DOHH2 (cell line): ENCODE data around the gene RPS6KB2.

Source experiments
- H3F3A ChIP-seq: fragments of 200-600 bp; sonication (generic), shearing (Covaris generic); 2 replicates; pipeline ENCODE4 v1.6.0; 2016; ENCODE audit warnings: antibody characterized with exemption, mild to moderate bottlenecking; ENCODE audit not compliant: control insufficient read depth, insufficient read depth
- H3K27ac ChIP-seq: fragments of 200-600 bp; sonication (generic); 2 replicates; pipeline ENCODE4 v1.5.1; 2014; ENCODE audit warnings: low read depth, mild to moderate bottlenecking, low read length, moderate library complexity
- H3K27me3 ChIP-seq: fragments of 200-600 bp; sonication (generic); 2 replicates; pipeline ENCODE4 v1.6.1; 2014; ENCODE audit warnings: mild to moderate bottlenecking, low read length, mixed read lengths; ENCODE audit not compliant: control insufficient read depth
- H3K36me3 ChIP-seq: fragments of 200-600 bp; sonication (generic); 2 replicates; pipeline ENCODE4 v1.6.1; 2014; ENCODE audit warnings: mild to moderate bottlenecking, low read length, moderate library complexity, mixed read lengths; ENCODE audit not compliant: control insufficient read depth
- H3K4me1 ChIP-seq: fragments of 200-600 bp; sonication (generic); 2 replicates; pipeline ENCODE4 v1.6.1; 2014; ENCODE audit warnings: mild to moderate bottlenecking, low read length, mixed read lengths; ENCODE audit not compliant: control insufficient read depth
- H3K4me2 ChIP-seq: fragments of 200-600 bp; sonication (generic); 2 replicates; pipeline ENCODE4 v1.6.0; 2014; ENCODE audit warnings: mild to moderate bottlenecking, low read length, moderate library complexity
- H3K4me3 ChIP-seq: fragments of 200-600 bp; sonication (generic); 2 replicates; pipeline ENCODE4 v1.5.1; 2014; ENCODE audit warnings: mild to moderate bottlenecking, low read length, mixed read lengths
- H3K79me2 ChIP-seq: fragments of 200-600 bp; sonication (generic); 2 replicates; pipeline ENCODE4 v1.6.1; 2014; ENCODE audit warnings: mild to moderate bottlenecking, low read length, mixed read lengths; ENCODE audit not compliant: control insufficient read depth
- H3K9me2 ChIP-seq: fragments of 200-600 bp; sonication (generic); replicated peaks from 2 replicates; pipeline ENCODE4 v1.6.1; 2014; ENCODE audit warnings: mild to moderate bottlenecking, low read length, mixed read lengths; ENCODE audit not compliant: control insufficient read depth
- H3K9me3 ChIP-seq: fragments of 200-600 bp; sonication (generic); 2 replicates; pipeline ENCODE4 v1.6.1; 2014; ENCODE audit warnings: antibody characterized with exemption, low read length, mixed read lengths; ENCODE audit not compliant: control insufficient read depth, insufficient read depth
- H4K20me1 ChIP-seq: fragments of 200-600 bp; sonication (generic); 2 replicates; pipeline ENCODE4 v1.6.0; 2014; ENCODE audit warnings: low read depth, mild to moderate bottlenecking, antibody characterized with exemption, low read length, moderate library complexity; ENCODE audit not compliant: control insufficient read depth, insufficient read depth
- EZH2phosphoT487 ChIP-seq: fragments of 200-600 bp; sonication (generic); IDR thresholded peaks from 2 replicates; pipeline ENCODE4 v1.6.1; 2017; ENCODE audit warnings: borderline replicate concordance, mild to moderate bottlenecking, antibody characterized with exemption, low read length, moderate library complexity, mixed read lengths
- TF ChIP-seq, protein P1 (sequence below): fragments of 200-600 bp; sonication (generic); IDR thresholded peaks from one replicate; pipeline ENCODE4 v1.5.1; 2014; ENCODE audit warnings: antibody characterized with exemption, mild to moderate bottlenecking, low read depth, low read length; ENCODE audit not compliant: poor library complexity, severe bottlenecking

Gene RPS6KB2

DNA sequence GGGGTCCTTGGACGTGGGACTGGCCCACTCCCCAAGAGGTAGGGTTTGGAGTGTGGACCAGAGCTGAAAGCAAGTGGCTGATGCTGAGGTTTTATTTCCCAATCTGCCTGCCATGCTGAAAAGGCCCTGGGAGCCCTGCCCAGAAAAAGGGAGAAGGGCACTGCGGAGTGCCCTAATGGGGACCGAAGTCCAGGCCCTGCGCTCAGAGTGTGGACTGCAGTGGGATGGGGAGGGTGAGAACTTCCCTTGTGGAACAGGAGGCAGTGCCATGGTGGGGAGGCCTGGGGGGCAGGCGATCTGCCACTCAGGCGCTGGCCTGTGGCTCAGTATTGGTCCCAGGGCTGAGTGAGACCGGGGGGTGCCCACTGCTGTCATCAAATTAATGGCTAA is 19.9 kb downstream of the RPS6KB2 start:
- H3K9me2 ChIP-seq: no peaks in the 10 kb centered on the region
- no peak overlapping the region for H3K4me2 ChIP-seq
- peaks cover 73% of the 10 kb centered on the region for H3K4me1 ChIP-seq
- no peak overlapping the region for H3K4me3 ChIP-seq
- peaks cover 23% of the 10 kb centered on the region for H3F3A ChIP-seq
- no peak for TF ChIP-seq EZH2phosphoT487
- TF ChIP-seq, protein P1, sequence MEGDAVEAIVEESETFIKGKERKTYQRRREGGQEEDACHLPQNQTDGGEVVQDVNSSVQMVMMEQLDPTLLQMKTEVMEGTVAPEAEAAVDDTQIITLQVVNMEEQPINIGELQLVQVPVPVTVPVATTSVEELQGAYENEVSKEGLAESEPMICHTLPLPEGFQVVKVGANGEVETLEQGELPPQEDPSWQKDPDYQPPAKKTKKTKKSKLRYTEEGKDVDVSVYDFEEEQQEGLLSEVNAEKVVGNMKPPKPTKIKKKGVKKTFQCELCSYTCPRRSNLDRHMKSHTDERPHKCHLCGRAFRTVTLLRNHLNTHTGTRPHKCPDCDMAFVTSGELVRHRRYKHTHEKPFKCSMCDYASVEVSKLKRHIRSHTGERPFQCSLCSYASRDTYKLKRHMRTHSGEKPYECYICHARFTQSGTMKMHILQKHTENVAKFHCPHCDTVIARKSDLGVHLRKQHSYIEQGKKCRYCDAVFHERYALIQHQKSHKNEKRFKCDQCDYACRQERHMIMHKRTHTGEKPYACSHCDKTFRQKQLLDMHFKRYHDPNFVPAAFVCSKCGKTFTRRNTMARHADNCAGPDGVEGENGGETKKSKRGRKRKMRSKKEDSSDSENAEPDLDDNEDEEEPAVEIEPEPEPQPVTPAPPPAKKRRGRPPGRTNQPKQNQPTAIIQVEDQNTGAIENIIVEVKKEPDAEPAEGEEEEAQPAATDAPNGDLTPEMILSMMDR: no peak
- H3K9me3 ChIP-seq: no peaks in the 10 kb centered on the region
- no peaks in the 10 kb centered on the region for H4K20me1 ChIP-seq
- H3K36me3 ChIP-seq: no peaks in the 10 kb centered on the region
- peak overlapping the region; percentile 4; the same call in 1 of the 2 replicates for H3K27ac ChIP-seq
- no peaks in the 10 kb centered on the region for H3K27me3 ChIP-seq
- H3K79me2 ChIP-seq: peaks cover 18% of the 10 kb centered on the region

DNA sequence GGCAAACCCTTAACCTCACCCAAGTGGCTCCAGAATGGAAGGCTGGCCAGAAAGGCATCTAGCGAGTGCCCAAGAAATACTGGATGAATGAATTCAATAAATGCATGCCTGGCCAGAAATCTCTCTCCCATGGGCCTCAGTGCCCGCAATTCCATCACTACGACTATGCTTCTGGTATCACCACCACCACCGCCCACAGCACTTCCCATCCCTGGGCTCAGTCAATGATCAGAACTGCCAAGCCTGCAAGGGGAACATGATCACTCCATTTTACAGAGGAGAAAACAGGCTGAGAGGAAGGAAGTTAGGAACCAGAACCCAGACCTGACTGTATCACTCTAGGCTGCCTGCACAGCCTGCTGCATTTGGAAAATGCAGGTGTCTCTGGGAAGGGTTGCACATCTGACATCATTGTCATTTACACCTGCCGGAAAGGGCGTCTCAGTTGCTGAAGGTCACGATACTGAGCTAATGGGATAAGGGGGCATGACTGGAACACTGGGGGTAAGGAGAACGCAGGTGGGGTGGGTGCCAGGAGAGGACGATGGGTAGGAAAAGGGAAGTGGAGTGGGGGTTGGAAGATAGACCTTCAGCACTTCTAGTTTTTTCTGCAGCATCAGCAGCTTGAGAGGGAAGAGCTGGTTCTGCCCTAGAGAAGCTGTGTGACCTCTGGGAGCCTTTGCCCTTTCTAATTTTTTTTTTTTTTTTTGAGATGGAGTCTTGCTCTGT is 21.0 kb downstream of the RPS6KB2 start:
- TF ChIP-seq, protein P1: no peak
- no peak for TF ChIP-seq EZH2phosphoT487
- no peaks in the 10 kb centered on the region for H3K9me2 ChIP-seq
- no peak overlapping the region for H3K4me3 ChIP-seq
- no peaks in the 10 kb centered on the region for H3K36me3 ChIP-seq
- no peaks in the 10 kb centered on the region for H3K9me3 ChIP-seq
- peaks cover 69% of the 10 kb centered on the region for H3K4me1 ChIP-seq
- H3F3A ChIP-seq: peaks cover 17% of the 10 kb centered on the region
- no peaks in the 10 kb centered on the region for H3K27me3 ChIP-seq
- peaks cover 18% of the 10 kb centered on the region for H3K79me2 ChIP-seq
- H3K4me2 ChIP-seq: peak overlapping the region; percentile 49
- H4K20me1 ChIP-seq: no peaks in the 10 kb centered on the region
- H3K27ac ChIP-seq: peak overlapping the region; percentile 55

GRCh38 chr11:67450796-67451657 is 22.7 kb downstream of the RPS6KB2 start:
- Histone ChIP-seq H3K4me1 (peaks cover 52% of the 10 kb centered on the region), H4K20me1 (no peaks in the 10 kb centered on the region), H3K36me3 (no peaks in the 10 kb centered on the region), H3K79me2 (peaks cover 2% of the 10 kb centered on the region), H3K4me3 (no peak overlapping the region), H3K4me2 (peak overlapping the region; percentile 49), H3F3A (peaks cover 10% of the 10 kb centered on the region), H3K27me3 (no peaks in the 10 kb centered on the region), H3K9me3 (no peaks in the 10 kb centered on the region), H3K27ac (peak overlapping the region; percentile 55), H3K9me2 (no peaks in the 10 kb centered on the region)
- TF ChIP-seq, protein P1: no peak
- TF ChIP-seq EZH2phosphoT487: no peak
